DMS79 treated with DMSO at 0.1 percent for 48 hours (cell line): ENCODE results near the gene ANXA1.

Experiments
- DNase-seq: peaks from one replicate; lab custom pipeline; 2025; lab: John Stamatoyannopoulos, UW

ANXA1 gene

DNA sequence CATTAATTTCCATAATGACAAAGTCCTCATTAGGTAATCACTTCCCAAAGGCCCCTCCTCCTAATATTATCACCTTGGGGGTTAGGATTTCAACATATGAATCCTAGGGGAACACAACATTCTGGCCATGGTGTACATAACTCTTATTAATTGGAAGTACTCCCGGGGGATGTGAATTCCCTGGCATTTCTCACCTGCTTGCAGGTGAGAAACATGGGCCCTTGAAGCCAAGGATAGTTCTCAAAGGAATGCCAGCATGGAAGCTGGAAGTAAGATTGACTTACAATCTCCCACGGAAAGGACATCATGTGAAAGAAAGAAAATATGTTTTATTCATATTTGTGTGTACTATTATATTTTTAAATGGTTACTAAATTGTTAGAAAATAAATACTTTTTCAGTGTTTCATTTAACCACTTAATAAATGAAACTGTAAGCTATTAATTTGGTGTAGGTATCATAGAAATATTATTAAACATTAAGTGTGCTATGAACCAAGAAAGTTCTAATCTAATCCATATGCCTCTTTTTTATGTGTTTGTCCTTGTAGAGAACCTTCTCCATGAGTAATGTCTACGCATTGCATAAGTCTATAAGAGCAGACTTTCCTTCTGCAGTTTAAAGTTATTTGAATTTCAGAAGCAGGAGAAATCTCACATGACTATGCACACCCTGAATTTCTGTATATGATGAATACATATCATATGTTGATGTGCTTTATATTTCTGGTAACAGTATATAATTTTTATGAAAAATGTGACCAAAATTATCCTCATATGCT is 59.4 kb downstream of the ANXA1 start:
- DNase-seq, result no peak

DNA sequence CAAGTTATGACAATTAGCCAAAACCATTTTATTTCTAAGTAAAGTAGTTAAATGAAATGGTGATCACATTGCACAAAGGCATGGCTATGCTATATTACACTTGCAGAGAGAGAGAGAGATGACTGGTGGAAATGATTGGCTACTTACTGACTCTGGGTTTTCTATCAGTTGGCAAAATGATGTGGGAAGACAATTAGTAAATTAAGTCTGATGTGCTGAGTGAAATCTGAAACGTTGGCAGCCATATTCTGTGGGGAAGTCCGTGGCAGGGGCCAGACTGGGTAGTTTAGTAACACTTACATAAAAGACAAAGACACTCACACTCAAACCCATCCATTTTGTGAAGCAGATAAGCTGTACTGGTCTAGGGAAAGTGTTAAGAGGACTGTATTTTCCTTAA is 61.6 kb downstream of the ANXA1 start:
- no peak for DNase-seq

DNA sequence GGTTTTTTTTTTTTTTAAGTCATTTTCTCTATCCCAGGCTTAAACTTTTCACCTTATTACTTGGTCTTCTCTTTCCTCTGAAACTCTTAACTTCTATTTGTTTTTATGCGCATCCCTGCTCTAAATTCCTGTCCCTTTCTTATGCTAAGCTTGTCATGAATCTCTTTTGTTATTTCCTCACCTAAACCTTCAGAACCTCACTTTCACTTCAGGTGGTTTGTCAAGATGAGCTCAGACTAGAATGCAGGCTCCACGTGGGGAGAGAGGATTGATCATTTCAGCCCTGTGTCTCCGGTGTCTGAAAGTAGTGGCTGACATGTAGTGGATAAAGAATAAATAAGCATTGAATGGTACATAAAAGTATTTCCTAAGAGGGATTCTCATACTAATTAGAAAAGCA is 63.6 kb downstream of the ANXA1 start:
- no peak for DNase-seq

DNA sequence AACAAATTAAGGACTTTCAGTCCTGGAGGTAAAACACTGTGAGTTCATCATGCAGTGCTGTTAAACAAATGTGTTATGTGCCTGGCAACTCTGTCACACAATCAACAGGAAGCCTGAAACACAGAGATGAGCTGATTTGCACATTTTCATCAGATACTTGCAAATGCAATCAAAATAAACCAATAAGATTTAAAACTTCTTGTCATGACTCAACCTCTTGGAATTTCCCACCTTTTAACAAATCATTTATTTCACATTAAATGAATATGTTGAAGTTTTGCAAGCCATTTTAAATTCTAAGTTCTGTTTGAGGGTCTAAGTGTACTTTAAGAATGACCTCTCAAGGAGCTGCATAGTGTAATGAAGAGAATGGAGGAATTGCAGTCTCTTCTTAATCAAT is 64.4 kb downstream of the ANXA1 start:
- no peak for DNase-seq
